WI38 (cell line): ENCODE results near the gene DLGAP1.

Experiments used
- H3K4me3 ChIP-seq: 2 replicates; pipeline ENCODE4 v1.5.1; 2011; ENCODE audit warnings: low read depth, mild to moderate bottlenecking, control low read depth, low read length
- CTCF ChIP-seq: IDR thresholded peaks from 2 replicates; pipeline ENCODE4 v1.5.1; 2012; ENCODE audit warnings: low read depth, mild to moderate bottlenecking, control low read depth, low read length

The DLGAP1 gene

GRCh38 chr18:4248686-4249085, 206.4 kb downstream of the DLGAP1 start:
- TF ChIP-seq CTCF, result no peak
- H3K4me3 ChIP-seq, result no peak overlapping the region

- no peak overlapping the region for H3K4me3 ChIP-seq
- no peak for TF ChIP-seq CTCF
Observed at GRCh38 chr18:4246374-4246773, 208.7 kb downstream of the DLGAP1 start.

- no peak for TF ChIP-seq CTCF
- H3K4me3 ChIP-seq, result no peak overlapping the region
Observed at GRCh38 chr18:4245456-4245855, 209.7 kb downstream of the DLGAP1 start.

GRCh38 chr18:4242431-4243161, 212.5 kb downstream of the DLGAP1 start:
- H3K4me3 ChIP-seq, result no peak overlapping the region

GRCh38 chr18:4241090-4241617, 214.0 kb downstream of the DLGAP1 start:
- TF ChIP-seq CTCF, result no peak
- H3K4me3 ChIP-seq, result no peak overlapping the region

More at GRCh38 chr18:4242431-4243161, 212.5 kb downstream of the DLGAP1 start:
- TF ChIP-seq CTCF, result no peak

- TF ChIP-seq CTCF, result no peak
- H3K4me3 ChIP-seq, result no peak overlapping the region
Observed at GRCh38 chr18:4238966-4239365, 216.1 kb downstream of the DLGAP1 start.

GRCh38 chr18:4237664-4238041, 217.5 kb downstream of the DLGAP1 start:
- TF ChIP-seq CTCF, result no peak
- no peak overlapping the region for H3K4me3 ChIP-seq
